Myocyte (in vitro differentiated cells): ENCODE data around the gene SETBP1. TPM values are rescaled to one million over a fixed set of nuclear protein-coding genes. Genes with fewer than 3 reads are reported as not detected.

Experiments used
- DNase-seq: peaks from one replicate; pipeline ENCODE4 v3.0.0-alpha.2; 2012; ENCODE audit warnings: low read depth
- total RNA-seq: library from RNA; depleted of rRNA; stranded (reverse); fragments of >200 nt; gene quantifications from 2 replicates; pipeline ENCODE4 v1.2.3, GENCODE V29; 2014

Gene SETBP1
- total RNA-seq, 1 donor from 2014 or later, result 3.3 TPM

DNA sequence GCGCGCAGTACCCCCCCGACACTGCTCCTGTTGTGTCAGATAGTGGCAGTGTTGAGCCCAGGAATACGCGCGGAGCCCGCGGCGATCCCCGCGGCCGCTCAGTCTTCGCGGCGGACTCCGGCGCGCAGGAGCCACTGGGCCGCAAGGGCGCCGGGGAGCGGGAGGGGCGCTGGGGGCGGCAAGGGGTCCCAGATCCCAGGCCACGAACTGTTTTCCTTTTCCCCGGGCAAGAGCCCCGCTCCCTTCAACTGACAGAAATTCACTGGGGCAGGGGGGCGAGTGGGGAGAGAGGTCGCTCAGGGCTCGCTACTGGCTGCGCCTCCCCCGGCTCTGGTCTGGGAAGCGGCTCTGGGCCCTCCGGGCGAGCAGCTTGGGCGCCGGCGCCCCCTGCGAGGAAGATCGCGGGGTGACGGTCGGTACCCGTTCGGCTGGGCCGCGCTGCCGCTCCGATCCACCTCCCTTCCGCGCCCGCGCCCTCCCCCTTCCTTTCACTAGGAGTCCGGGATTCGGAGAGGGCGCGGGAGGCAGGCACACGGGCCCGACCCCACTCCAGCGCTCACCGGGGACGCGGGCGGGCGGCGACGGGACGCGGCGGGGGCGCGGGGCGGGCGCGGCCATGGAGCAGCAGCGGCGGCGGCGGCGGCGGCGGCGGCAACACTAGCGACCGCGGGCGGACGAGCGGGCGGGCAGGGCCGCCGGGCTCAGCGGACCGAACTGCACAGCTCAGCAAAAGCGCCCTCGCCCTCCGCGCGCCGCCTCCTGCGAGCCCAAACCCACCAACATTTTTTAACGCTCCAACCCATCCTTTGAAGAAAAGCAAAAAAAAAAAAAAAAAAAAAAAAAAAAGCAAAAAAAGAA, 1.4 kb upstream of the SETBP1 start:
- DNase-seq, result peak; percentile 88

DNA sequence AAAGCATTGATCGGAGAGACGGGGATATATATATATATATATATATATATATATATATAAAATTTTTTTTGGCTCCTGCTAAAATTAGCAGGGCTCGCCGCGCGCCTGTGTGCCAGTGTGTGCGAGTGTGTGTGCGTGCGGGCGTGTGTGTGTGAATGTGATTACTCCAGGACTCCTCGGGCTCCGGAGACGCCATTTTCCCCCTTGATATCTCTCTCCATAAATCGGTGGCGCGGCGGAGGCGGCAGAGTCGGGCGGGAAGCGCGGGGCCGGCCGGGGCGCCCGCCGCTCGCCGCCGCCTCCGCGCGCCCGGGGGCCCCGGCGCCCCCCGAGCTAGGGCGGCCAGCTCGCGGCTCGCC, 795 bp upstream of the SETBP1 start:
- peak; percentile 59 for DNase-seq

DNA sequence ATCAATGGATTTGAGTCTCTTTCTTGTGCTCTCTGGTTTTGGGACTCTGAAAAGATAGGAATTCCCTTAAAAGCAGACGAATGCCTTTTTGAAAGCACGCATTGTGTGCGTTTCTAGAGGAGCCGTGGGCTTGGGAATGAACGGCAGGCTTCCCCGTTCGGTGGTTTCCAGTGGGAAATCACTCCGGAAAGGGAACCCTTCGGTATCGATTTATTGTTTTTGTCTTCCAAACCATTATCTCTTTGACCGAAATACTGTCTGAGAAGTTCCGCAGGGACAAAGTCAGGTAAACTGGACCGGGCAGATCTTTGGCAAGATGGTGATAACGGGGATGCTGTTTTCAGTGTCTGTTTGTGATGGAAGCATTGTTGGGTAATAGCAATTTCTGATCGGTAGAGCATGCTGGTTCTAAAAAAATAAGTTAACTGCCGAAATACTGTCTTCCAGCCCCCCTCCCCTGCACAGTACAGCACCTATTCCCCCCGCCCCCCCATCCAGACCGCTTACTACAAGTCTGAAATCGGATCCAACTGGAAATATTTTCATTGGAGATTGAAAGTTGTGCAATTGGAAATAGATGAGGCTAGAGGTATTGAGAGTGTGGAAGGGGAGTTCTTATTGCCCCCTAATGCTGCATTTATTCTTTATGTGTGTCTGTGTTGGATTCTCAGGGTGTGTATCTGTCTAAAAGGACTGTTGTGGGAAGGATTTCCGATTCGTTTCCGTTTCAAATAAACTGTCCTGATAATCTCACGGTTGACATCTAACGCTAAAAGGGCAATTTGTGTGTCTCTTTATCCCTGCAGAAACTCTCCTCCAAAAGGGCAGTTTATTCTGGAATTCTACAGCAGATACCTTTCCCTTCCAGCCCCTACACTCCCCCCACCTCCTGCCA, 635 bp downstream of the SETBP1 start:
- DNase-seq, result no peak

DNA sequence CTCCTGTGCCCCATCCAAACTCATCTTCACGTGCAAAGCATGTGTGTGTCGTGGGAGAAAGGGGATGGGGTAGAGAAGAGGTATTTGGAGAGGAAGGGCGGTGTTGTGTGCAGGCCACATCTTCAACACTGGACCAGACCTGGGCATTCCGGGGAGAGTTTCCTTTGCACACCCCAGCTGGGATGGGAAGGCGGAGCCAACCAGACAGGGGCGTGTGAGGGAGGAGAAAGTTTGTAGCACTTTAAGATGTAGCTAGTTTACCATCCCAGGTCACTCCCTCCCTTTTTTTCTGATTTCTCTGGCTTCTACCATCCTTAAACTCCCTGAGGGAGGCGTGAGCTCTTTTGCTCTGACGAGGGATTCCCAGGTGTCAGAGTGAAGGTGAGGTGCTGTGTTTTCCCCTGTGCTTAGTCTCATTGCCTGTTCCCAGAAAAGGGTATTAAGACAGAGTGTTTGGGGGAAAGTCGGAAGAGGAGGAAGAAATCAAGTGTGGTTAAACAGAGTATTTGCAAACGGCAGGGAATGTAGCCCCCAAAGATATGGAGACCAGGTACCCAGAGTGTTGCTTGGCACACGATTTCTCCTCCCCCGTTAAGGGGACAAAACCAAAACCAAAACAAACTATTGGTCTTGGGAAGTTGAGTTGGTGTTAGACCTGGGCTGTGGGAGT, 1.6 kb downstream of the SETBP1 start:
- no peak for DNase-seq

DNA sequence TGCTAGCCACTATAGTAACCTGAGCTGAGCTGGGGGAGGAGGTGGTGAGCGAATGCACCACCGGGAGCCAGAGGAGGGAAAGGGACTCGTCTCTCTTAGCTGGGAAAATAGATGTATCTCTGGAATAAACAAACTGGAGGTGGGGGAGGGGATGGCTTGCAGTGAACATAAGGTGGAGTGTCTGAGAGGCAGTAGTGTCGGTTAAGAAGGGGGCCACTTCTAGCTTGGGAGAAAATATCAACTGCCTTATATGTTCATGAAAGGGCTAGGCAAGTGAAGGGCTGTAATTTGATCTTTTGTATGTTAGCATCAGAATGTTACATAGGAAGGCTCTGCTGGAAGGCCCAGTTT, 2.2 kb downstream of the SETBP1 start:
- DNase-seq, result no peak

DNA sequence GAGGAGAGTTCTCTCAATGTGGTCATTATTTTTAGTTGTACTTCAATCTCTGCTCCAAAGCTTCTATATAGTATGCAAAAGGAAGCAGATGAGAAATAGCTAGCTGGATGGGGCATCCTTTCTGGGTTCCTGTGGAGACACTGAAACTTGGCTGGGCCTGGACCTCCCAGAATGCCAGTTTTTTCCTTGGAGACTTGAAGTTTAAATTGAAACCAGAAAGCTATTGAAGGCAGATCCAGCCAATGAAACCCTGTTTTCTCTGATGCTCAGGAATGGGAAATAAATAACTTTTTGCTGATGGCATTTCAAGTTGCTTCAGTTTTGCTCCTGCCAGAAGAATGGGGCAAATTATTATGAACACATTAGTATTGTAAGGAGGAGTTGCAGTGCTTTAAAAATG, 2.9 kb downstream of the SETBP1 start:
- no peak for DNase-seq

DNA sequence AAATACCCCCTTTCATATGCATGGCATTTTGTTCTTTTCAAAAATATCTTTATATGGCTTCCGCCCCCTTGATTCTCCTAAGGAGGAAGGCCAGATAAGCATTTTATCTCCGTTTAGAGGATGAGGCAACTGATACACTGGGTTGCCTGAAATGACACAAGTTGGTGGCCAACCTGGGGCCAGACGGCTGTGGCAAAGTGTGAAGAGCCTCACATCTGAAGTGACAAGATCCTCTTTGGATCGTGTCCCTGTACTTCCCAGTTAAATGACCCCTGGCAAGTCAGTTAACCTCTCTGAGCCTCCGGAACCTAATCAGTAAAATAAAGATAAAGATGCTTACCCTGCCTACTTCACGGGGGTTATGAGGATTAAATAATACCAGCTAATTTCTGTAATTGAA, 4.6 kb downstream of the SETBP1 start:
- no peak for DNase-seq

DNA sequence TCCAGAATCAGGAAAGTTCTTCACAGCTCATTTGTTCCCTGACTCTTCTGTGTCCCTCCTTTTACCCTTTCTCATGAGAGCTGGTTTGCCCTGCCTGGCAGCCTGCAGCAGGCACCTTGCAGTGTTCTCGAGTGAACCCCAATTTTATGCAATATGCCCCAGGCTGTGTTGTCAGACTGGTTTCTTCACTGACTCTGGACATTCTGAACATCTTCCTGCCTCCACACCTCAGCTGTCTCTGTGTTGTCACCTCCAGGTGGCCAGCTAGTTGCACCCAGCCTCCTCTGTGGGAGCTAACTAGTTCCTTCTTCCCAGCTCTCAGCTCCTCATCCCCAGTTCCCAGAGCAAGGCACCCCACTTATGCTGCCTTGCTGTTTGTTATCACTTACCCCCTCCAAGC, 5.5 kb downstream of the SETBP1 start:
- DNase-seq, result no peak

DNA sequence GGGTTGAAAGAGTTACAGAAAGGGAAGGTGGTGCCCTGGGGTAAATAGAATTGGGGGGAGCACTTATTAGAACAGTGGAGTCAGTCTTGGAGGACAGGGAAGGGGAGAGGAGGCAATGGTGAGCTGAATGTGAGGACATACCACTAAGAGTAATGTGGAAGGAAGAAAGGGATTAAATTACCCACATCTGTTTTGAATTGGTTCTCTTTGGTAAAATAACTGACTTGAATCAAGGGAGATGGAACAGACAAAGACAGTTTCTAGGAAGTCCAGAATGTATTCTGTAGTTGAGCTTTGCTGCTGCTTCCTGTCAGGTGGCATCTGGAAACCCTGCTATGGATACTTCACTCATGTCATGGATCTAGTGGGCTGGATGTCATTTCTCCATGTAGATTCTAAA, 6.7 kb downstream of the SETBP1 start:
- no peak for DNase-seq

DNA sequence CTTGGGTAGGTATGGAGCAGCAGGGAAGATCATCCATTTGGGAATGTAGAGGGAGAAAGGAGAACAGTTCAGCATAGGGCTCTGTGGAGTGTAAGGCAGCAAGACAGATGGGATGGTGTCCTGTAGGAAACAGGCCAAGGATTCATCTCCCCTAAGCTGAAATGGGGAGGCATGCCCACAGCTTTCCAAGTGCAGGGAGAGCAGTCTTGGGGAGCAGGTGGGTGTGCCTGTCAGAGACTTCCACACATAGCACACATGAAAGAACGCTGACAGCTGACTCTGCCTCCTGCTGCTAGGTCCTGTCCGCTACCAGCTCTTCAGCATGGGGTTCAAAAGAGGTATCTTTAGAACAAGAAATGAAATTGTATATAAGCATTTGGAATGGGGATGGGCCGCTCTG, 9.0 kb downstream of the SETBP1 start:
- DNase-seq, result peak; percentile 43

DNA sequence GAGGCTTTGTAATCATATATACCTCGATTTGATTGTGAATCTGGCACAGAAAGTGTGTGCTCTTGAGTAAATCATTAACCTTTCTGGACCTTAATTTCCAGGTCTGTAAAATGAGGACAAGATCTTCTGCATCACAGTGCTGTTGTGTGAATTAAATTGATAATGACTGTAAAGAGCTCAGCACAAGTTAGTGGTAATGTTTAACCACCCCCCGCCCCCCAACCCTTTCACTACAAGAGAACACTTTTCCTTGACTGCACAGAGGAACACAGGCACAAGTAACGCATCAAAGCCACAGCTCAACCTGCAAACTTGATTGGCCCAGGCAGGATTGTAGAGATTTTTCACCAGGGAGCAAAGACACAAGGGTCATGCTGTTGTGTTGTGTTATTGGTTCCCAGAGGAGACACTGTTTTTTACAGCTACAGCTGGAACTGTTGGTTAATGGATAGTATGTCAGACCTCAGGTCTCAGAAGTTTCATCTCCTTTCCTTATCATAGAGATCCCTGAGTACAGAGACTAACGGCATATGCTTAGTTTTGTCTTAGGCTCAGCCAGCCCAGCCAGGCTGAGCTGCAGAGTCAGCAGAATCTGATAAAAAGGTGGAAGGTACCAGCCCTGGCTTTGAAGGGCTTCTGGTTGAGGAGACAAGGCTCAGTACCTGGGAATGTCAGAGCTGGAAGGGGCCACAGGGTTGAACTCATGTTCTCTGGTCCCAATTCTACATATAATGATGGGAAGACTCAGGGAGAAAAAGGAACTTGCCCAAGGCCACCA, 10.6 kb downstream of the SETBP1 start:
- no peak for DNase-seq

DNA sequence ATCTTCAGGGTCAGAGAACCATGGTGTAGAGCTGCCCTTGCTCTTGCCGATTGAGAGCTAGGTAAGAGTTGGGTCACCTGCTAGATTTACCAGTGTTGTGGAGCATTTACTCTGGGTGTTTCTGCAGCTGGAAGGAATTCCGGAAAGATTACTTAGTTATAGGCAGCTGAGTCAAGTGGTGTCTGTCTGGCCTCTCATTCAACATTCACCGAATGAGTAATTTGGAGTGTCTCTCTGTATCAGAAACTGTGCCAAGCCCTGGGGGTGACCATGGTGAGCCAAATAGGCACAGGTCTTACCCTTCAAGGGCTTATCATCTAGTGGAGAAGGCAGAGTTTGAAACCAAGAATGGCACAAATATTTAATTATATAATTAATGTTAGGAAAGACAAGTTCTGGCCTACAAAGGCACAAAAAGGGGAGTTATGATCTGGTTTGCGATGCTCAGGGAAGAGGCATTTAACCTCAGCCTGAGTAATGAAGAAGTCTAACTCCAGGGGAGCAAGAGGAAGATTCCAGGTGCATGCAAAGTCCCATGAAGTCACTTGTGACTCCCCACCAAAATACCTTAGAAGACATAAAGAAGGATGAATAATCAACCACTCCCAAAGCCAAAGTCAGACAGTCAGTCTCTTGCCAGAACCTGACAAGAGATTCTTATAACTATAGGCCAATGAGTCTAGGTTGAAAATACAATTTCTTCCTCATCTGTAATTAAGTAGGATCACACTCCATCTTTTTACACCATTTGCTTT, 12.5 kb downstream of the SETBP1 start:
- DNase-seq, result no peak

DNA sequence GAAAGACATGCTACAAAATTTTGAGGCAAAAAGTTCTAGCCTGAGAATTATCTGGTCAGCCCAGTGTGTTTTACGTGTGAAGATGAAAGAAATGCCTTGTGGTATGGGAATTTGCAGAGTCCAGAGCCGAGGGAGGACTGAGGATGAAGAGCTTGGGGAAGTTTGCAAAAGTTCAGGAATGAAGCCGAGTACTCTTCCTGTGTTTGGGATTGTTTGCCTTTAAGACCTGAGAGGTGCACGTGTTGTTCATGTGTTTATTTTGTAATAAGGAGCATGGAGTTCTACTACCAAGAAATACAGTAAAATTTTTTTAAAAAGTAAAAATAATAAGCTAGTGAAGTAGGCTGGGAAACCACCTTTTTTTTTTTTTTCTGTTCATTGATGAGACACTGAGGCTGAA, 14.8 kb downstream of the SETBP1 start:
- no peak for DNase-seq

DNA sequence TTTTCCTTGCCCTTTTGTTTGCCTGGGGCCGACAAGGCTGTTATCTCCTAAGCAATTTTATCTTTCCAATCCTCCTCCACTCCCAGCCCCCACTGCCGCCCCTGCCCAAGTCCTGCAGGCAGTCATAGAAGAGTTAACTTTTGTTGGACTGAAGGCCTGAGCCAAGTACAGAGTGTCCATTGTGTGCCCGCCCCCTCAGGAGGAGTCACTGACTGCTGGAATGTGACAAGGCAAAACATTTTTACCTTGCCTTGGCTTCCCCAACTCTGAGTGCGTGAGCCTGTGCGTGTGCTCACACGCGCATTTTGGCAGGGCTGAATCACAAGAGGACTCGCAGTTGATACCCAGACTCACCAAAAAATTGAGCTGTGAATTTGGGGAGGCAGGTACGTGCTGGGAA, 16.2 kb downstream of the SETBP1 start:
- no peak for DNase-seq

DNA sequence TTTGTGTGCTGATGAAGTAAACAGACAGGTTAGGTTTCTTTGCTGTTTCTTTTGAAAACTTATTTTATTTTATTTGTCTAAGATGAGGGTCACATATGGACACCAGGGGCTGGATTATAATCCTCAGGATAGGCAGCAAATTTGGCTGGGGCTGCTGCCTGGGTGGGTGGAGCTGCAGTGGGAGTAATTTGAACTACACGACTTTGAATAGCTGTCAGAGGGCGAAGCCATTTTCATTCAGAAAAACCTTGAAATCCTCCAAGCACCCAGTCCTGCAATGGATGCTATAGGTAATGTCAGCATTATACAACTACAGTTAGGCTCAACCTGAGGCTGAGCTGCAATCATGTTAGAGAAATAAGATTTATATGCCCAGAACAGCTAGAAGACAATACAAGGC, 16.6 kb downstream of the SETBP1 start:
- no peak for DNase-seq

DNA sequence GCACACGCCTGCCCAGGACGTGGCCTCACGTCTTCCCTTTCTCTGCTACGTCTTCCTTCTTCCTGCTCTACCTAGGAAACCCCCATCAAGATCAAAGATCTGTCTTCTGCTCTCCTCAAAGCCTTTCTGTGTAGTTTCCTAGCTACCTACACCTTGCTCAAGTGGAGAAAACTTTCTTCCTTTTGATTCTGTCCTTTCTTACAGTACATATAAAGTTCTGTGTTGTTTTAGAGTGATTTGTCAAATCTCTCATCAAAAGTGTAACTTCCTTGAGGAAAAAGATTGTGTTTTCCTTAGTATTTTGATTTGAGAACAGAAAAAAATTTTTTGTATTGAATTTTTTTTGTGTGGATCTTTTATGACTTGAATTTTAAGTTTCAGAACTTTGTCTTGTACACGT, 17.8 kb downstream of the SETBP1 start:
- no peak for DNase-seq

DNA sequence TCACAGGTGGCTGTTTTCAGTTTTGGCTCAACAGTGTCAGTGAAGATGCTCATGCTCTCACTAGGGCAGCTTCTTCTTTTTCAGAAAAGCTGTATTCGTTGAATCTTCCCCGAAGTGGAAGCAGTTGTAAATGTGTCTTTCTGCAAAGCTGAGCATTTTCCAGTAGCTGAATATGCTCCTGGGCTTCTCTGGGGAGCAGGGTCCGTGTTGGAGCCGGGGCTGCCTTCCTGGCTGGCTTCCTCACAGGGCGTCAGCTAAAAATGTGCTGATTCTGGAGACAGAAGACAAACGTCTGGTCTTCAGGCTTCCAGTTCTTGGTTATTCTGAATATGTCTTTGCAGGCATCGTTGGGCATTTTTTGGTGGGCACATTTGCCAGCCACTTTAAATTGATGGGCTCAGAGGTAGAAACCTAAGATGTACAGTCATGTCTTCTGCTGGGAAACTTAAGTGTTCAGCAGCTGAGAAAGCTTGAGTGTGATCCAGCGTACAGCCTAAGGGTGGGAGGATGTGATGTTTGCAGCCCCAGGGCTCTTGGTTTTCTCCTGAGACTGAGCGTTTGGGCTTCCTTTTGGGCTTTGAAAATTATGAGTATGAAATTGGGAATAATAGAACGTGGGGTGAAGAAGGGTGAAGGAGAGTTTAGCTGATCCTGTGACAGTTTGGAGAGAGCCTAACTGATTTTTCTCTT, 19.0 kb downstream of the SETBP1 start:
- no peak for DNase-seq

DNA sequence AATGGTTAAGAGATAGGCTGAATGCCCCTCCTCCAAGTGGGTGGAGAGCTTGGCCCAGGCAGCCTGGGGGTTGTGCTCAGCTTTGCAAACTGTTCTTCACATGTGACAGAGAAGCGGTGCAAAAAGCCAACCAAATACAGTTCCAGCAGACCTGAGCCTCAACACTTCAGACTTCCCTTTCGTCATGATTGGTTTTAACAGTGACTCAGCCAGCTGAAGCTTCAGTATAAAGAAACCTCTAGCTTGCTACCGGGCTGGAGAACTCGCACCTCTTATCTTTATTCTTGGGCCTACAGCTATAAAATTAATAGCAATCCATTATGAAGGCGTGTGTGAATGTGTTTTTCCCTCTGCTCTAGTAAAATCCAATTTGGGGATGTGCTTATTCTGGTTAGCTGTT, 20.0 kb downstream of the SETBP1 start:
- no peak for DNase-seq

DNA sequence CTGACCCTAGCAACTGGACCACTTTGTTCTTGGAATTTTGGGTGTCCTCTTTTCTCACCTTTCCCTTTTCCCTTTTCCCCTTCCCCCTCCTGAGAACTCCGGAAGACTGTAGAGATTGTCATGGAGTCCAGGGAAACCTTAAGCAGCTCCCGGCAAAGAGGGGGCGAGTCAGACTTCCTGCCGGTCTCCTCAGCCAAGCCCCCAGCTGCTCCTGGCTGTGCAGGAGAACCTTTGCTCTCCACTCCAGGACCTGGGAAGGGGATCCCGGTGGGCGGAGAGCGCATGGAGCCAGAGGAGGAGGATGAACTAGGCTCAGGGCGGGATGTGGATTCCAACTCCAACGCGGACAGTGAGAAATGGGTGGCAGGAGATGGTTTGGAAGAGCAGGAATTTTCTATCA, 20.5 kb downstream of the SETBP1 start:
- no peak for DNase-seq

DNA sequence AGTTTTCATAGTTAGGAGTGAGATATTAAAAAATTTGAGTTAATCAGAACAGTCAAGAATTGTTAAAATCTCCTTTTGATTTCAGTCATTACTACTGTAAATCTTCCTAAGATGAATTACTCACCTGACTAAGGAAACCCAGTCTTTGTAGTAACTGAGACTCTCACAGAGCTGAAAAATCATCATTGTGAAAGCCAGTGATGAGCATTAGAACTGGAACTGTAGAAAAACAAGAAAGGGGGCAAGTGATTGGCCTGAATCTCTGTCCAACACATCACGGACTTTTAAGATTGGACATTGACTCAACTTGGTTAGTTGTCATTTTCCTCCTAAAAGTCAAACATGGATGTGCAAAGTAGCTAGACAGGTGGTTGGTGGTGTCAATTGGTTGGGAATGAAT, 21.9 kb downstream of the SETBP1 start:
- DNase-seq, result no peak
